Astrocyte (in vitro differentiated cells and primary cell): ENCODE results near the gene TMEM89.

ENCODE experiments used
- EZH2 ChIP-seq: IDR thresholded peaks from 2 replicates; pipeline ENCODE4 v1.6.1; 2012; ENCODE audit warnings: mild to moderate bottlenecking, low read length, inconsistent platforms; ENCODE audit not compliant: insufficient read depth
- TF ChIP-seq, protein P1 (sequence below): IDR thresholded peaks from 2 replicates; pipeline ENCODE4 v1.5.1; 2011; ENCODE audit warnings: low read depth, mild to moderate bottlenecking, inconsistent platforms, low read length, moderate library complexity; ENCODE audit not compliant: insufficient read depth

DNA sequence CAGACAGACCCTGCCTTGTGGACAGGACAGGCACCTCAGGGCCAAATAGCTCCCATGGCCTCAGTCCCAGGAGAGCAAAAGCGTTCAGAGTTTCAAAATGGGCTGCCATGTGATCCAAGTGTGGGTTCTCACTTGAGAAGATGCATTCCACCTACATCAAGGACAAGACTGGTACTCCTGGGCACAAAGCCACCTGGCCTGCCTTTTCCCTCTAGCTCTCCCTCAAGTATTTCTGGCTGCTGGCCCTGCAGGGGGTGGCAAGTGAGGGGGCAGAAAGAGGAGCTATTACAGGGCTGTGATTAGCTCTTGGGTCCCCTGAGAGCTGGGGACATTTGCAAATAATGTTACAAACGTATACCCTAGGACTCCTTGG is 20.0 kb downstream of the TMEM89 start:
- TF ChIP-seq, protein P1, sequence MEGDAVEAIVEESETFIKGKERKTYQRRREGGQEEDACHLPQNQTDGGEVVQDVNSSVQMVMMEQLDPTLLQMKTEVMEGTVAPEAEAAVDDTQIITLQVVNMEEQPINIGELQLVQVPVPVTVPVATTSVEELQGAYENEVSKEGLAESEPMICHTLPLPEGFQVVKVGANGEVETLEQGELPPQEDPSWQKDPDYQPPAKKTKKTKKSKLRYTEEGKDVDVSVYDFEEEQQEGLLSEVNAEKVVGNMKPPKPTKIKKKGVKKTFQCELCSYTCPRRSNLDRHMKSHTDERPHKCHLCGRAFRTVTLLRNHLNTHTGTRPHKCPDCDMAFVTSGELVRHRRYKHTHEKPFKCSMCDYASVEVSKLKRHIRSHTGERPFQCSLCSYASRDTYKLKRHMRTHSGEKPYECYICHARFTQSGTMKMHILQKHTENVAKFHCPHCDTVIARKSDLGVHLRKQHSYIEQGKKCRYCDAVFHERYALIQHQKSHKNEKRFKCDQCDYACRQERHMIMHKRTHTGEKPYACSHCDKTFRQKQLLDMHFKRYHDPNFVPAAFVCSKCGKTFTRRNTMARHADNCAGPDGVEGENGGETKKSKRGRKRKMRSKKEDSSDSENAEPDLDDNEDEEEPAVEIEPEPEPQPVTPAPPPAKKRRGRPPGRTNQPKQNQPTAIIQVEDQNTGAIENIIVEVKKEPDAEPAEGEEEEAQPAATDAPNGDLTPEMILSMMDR: no peak
- no peak for TF ChIP-seq EZH2
